Endothelial cell (in vitro differentiated cells): ENCODE results near the gene TESMIN. TPM values are rescaled to one million over a fixed set of nuclear protein-coding genes. Genes with fewer than 3 reads are reported as not detected.

Source experiments
- DNase-seq: peaks from one replicate; pipeline ENCODE4 v3.0.0; 2021; ENCODE audit warnings: low spot score
- H3K27ac Mint-ChIP-seq: one replicate; pipeline ENCODE4 v1.8.0; 2021; ENCODE audit warnings: mixed read lengths, inconsistent platforms; ENCODE audit not compliant: unreplicated experiment
- H3K27me3 Mint-ChIP-seq: one replicate; pipeline ENCODE4 v1.8.0; 2021; ENCODE audit warnings: mild to moderate bottlenecking, moderate library complexity, mixed read lengths, inconsistent platforms; ENCODE audit not compliant: unreplicated experiment
- H3K36me3 Mint-ChIP-seq: one replicate; pipeline ENCODE4 v1.8.0; 2021; ENCODE audit warnings: mild to moderate bottlenecking, low read depth, mixed read lengths, inconsistent platforms; ENCODE audit not compliant: unreplicated experiment
- H3K4me1 Mint-ChIP-seq: one replicate; pipeline ENCODE4 v1.8.0; 2021; ENCODE audit warnings: mild to moderate bottlenecking, mixed read lengths, inconsistent platforms; ENCODE audit not compliant: unreplicated experiment
- H3K4me3 Mint-ChIP-seq: one replicate; pipeline ENCODE4 v1.8.0; 2021; ENCODE audit warnings: mild to moderate bottlenecking, mixed read lengths, inconsistent platforms; ENCODE audit not compliant: unreplicated experiment
- H3K9me3 Mint-ChIP-seq: one replicate; pipeline ENCODE4 v1.8.0; 2021; ENCODE audit warnings: mixed read lengths, inconsistent platforms; ENCODE audit not compliant: unreplicated experiment
- CTCF ChIP-seq: fragments of 200-600 bp; sonication (generic); IDR thresholded peaks from one replicate; pipeline ENCODE4 v1.5.0; 2021; ENCODE audit warnings: antibody characterized with exemption; ENCODE audit not compliant: unreplicated experiment
- total RNA-seq: library from RNA; stranded (reverse); fragmentation: NEBNext Ultra II Directional; extraction: Animal tissue kit (Norgen Biotek cat#: 25700); gene quantifications from one replicate; pipeline ENCODE4 v1.2.1, GENCODE V29; 2021; ENCODE audit not compliant: unreplicated experiment

The TESMIN gene
- total RNA-seq, 1 donor from 2014 or later, result 3.4 TPM

GRCh38 chr11:68690671-68691401 is 60.5 kb downstream of the TESMIN start:
- no peak for DNase-seq
- Mint-ChIP-seq H3K9me3 (no peaks in the 10 kb centered on the region), H3K27me3 (peaks cover 14% of the 10 kb centered on the region), H3K36me3 (no peaks in the 10 kb centered on the region), H3K4me1 (no peaks in the 10 kb centered on the region), H3K27ac (no peak overlapping the region), H3K4me3 (no peak overlapping the region)
- no peak for TF ChIP-seq CTCF

DNA sequence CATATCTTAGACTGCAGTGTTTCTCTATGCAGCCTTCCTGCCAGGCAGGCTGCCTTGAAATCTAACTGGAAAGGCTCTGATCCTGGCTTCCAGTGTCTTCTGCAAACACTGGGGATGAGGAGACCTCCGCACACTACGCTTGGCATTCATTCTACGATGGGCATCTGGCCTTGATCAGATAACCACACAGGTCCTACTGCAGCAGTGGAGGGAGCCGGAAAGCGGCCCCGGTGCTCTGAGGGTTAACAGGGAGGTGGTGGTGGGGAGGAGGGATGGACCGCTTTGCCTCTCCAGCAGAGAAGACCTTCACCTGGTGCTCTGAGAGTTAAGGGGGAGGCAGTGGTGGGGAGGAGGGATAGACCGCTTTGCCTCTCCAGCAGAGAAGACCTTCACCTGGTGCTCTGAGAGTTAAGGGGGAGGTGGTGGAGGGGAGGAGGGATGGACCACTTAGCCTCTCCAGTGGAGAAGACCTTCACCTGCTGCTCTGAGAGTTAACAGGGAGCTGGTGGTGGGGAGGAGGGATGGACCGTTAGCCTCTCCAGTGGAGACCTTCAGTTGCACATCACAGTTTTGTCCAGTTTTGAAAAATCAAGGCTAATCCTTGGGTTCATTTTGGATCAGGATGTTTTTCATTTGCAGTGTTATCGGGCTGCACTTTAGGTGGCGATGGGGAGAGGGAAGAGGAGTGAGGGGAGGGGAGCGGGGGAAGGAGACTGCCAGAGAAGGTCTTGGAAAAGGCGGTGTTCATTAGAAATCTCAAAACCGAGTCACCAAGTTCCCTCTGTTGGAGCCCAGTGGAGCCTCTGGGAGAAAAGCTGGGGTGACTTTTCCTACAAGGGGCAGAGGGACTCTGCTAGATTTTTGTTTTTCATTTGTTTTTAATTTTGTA is 61.3 kb downstream of the TESMIN start:
- H3K9me3 Mint-ChIP-seq, result no peaks in the 10 kb centered on the region
- H3K4me1 Mint-ChIP-seq, result no peaks in the 10 kb centered on the region
- TF ChIP-seq CTCF, result no peak
- H3K36me3 Mint-ChIP-seq, result no peaks in the 10 kb centered on the region
- DNase-seq, result no peak
- no peak overlapping the region for H3K27ac Mint-ChIP-seq
- peaks cover 22% of the 10 kb centered on the region for H3K27me3 Mint-ChIP-seq
- H3K4me3 Mint-ChIP-seq, result no peak overlapping the region

DNA sequence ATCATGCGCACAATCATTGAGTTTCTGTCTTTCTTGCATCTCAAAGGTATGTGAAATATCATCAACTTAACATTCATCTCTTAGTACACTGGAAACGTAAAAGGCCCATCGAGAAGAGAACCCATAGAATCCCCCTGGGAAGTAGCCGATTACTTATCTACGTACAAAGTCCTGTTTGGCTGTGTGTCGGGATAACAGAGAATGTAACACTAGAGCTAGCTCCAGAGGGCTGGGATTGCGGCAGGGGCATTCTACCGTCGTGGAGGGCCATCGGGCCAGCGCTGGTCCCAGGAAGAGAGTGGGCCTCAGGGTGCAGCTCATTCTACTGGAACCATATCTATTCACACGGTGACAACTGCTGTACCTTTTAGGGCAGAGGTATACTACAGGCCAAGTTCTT is 62.4 kb downstream of the TESMIN start:
- H3K4me1 Mint-ChIP-seq, result no peaks in the 10 kb centered on the region
- no peaks in the 10 kb centered on the region for H3K9me3 Mint-ChIP-seq
- no peak overlapping the region for H3K27ac Mint-ChIP-seq
- H3K27me3 Mint-ChIP-seq, result peaks cover 22% of the 10 kb centered on the region
- H3K4me3 Mint-ChIP-seq, result no peak overlapping the region
- TF ChIP-seq CTCF, result no peak
- H3K36me3 Mint-ChIP-seq, result no peaks in the 10 kb centered on the region
- DNase-seq, result no peak

DNA sequence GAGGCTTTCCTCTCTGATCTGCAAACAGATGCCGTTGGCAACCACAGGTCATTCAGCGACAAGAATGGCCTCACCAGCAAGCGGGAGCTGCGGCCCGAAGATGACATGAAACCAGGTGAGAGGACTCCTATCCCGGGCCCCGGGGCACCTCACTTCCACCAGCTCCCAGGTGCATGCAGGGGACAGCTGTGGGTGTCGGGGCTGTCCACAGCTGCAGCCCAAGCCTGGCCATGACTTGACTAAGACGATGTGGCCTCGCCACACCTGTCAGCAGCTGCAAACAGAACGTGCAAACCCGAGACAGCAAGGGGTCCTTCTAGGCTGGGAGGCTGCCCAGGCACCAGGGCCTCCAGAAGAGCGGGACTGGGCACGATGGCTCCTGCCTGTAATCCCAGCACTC is 63.3 kb downstream of the TESMIN start:
- H3K27me3 Mint-ChIP-seq, result peaks cover 22% of the 10 kb centered on the region
- no peak for TF ChIP-seq CTCF
- no peaks in the 10 kb centered on the region for H3K4me1 Mint-ChIP-seq
- H3K27ac Mint-ChIP-seq, result no peak overlapping the region
- H3K36me3 Mint-ChIP-seq, result no peaks in the 10 kb centered on the region
- H3K4me3 Mint-ChIP-seq, result no peak overlapping the region
- DNase-seq, result no peak
- H3K9me3 Mint-ChIP-seq, result no peaks in the 10 kb centered on the region

DNA sequence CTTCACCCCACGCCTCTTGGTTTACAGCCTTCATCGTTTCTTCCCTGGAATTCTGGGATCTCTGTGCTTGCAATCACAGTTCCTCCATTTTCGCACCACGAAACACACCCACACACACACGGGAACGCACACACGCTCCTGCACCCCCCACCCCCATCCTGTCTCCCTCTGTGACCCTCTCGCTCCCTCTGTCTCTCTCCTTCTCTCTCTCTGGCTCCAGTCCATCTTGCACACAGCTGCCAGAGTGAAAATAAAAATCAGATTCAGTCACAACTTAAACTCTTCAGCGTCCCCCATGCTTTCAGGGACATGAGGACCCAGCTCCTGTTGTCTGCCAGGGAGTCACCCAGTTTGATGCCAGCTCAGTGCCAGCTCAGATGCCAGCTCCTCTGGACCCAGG is 64.0 kb downstream of the TESMIN start:
- DNase-seq, result no peak
- Mint-ChIP-seq H3K4me3 (no peak overlapping the region), H3K9me3 (no peaks in the 10 kb centered on the region), H3K4me1 (no peaks in the 10 kb centered on the region), H3K27me3 (peaks cover 22% of the 10 kb centered on the region), H3K27ac (no peak overlapping the region), H3K36me3 (no peaks in the 10 kb centered on the region)
- no peak for TF ChIP-seq CTCF
